Measurements from ENCODE around the gene SPRYD7. TPM values are rescaled to one million over a fixed set of nuclear protein-coding genes. Genes with fewer than 3 reads are reported as not detected.

The SPRYD7 gene
- total and polyA plus RNA-seq, 2 of the 8 experiments (the other 6 are each of a cell fraction or from before 2014, with no cell fraction given): 1.1 to 3.1 TPM

GRCh38 chr13:49939321-49939720, 3.2 kb upstream of the SPRYD7 start:
- H3K56ac ChIP-seq (replicated peaks; ENCODE audit: insufficient read length, low read depth, low read length): no peak overlapping the region
- no peak overlapping the region for H2BK5ac ChIP-seq (ENCODE audit: low read depth, low read length)
- no peak overlapping the region for H4K8ac ChIP-seq (ENCODE audit: extremely low read depth, insufficient read depth, low read length)
- H3K23me2 ChIP-seq (ENCODE audit: low read depth, low read length): peaks cover 11% of the 10 kb centered on the region; the same call in 1 of the 2 replicates
- H3K9ac ChIP-seq (replicated peaks in 1 of 4; ENCODE audit: extremely low read depth in 1 of 4, low read depth in 3 of 4, low read length in 3 of 4): no peak overlapping the region
- 90% methylated on average over 4 of the region's 4 CpGs; no CpG with 5 or more reads in 1 of the 2 experiments for WGBS, 2 experiments (ENCODE audit: extremely low coverage in 1 of 2, insufficient coverage in 1 of 2, insufficient read length in 1 of 2, insufficient replicate concordance in 2 of 2, low coverage in 1 of 2, low lambda C conversion rate in 2 of 2, missing lambda C conversion rate in 1 of 2)
- no peak overlapping the region for H2AFZ ChIP-seq (ENCODE audit: low read length)
- DNase-seq (ENCODE audit: low read depth in 1 of 2, low spot score in 2 of 2): no peak
- no peak overlapping the region for H3K4ac ChIP-seq (replicated peaks; ENCODE audit: insufficient read length, low read depth, low read length)
- no peak overlapping the region for H4K5ac ChIP-seq (ENCODE audit: insufficient read length, low read depth, low read length)
- no peak overlapping the region for H3K18ac ChIP-seq (ENCODE audit: extremely low read depth, low read length)
- no peak overlapping the region for H2BK12ac ChIP-seq (ENCODE audit: low read depth, low read length)
- FAIRE-seq: no peak
- H3K14ac ChIP-seq (ENCODE audit: insufficient read length): no peak overlapping the region
- H3K9me3 ChIP-seq (ENCODE audit: insufficient read depth in 2 of 2, low read depth in 1 of 2, low read length in 1 of 2): no peaks in the 10 kb centered on the region
- no peak overlapping the region for H2BK120ac ChIP-seq (replicated peaks; ENCODE audit: low read depth, low read length)
- no peaks in the 10 kb centered on the region for H3K79me2 ChIP-seq (ENCODE audit: control insufficient read depth in 1 of 2, insufficient read depth in 2 of 2, low read length in 2 of 2)
- no peaks in the 10 kb centered on the region for H3K36me3 ChIP-seq (ENCODE audit: control insufficient read depth in 2 of 4, insufficient read depth in 4 of 4, low read length in 3 of 4)
- no peak overlapping the region for H3K4me3 ChIP-seq (ENCODE audit: extremely low read depth in 1 of 4, insufficient read depth in 2 of 4, low read depth in 3 of 4, low read length in 4 of 4)
- H2AK5ac ChIP-seq (ENCODE audit: low read depth, low read length): no peak overlapping the region
- H4K20me1 ChIP-seq (replicated peaks in 1 of 2; ENCODE audit: control insufficient read depth in 1 of 2, insufficient read depth in 2 of 2, low read length in 2 of 2): no peaks in the 10 kb centered on the region
- no peaks in the 10 kb centered on the region; a peak in 1 of 7 replicates for H3K27me3 ChIP-seq (replicated peaks in 1 of 4; ENCODE audit: control insufficient read depth in 3 of 4, extremely low read depth in 1 of 4, insufficient read depth in 3 of 4, low read length in 3 of 4)
- no peak overlapping the region for H3K23ac ChIP-seq (ENCODE audit: insufficient read length)
- no peaks in the 10 kb centered on the region for H3K4me1 ChIP-seq (replicated peaks in 1 of 4; ENCODE audit: control insufficient read depth in 3 of 4, insufficient read depth in 4 of 4, low read length in 3 of 4)
- H4K91ac ChIP-seq (replicated peaks; ENCODE audit: insufficient read length, low read length): no peak overlapping the region
- ChIA-PET CTCF (ENCODE audit: partially characterized antibody) (interaction anchor here (0.7 to 1.5 kb wide), 4 partner anchors 9 to 37 kb away, joined by 3 to 4 read pairs (median 3); no protein-coding TSS in a partner anchor), POLR2A (ENCODE audit: partially characterized antibody) (no interaction called here)
- H3K79me1 ChIP-seq (ENCODE audit: low read depth, low read length): no peaks in the 10 kb centered on the region
- no peak overlapping the region for H2BK15ac ChIP-seq (ENCODE audit: low read length)
- H2BK20ac ChIP-seq (ENCODE audit: low read length): no peak overlapping the region
- no peak overlapping the region for H3K27ac ChIP-seq (ENCODE audit: low read depth, low read length)
- H3K4me2 ChIP-seq (ENCODE audit: insufficient read depth in 1 of 2, low read depth in 2 of 2, low read length in 2 of 2): no peak overlapping the region
- TF ChIP-seq HDAC2 (IDR thresholded peaks at IDR 0.05; ENCODE audit: borderline replicate concordance in 1 of 2, low read depth in 2 of 2, low read length in 2 of 2): no peak
- TF ChIP-seq HDAC6 (IDR thresholded peaks at IDR 0.05; ENCODE audit: low read depth, low read length): no peak
- no peak for TF ChIP-seq TBP (IDR thresholded peaks at IDR 0.05; ENCODE audit: low read depth, low read length)
- no peak for TF ChIP-seq RXRA (IDR thresholded peaks at IDR 0.05; ENCODE audit: insufficient read depth, low read depth, low read length)
- no peak for TF ChIP-seq RFX5 (IDR thresholded peaks at IDR 0.05; ENCODE audit: borderline replicate concordance, low read depth, low read length)
- no peak for TF ChIP-seq PHF8 (conservative IDR thresholded peaks at IDR 0.05; ENCODE audit: low read depth, low read length)
- no peak for TF ChIP-seq GABPA (IDR thresholded peaks at IDR 0.05; ENCODE audit: borderline replicate concordance, insufficient read depth, low read length)
- no peak for TF ChIP-seq KDM4A (IDR thresholded peaks at IDR 0.05; ENCODE audit: low read depth, low read length, severe bottlenecking)
- TF ChIP-seq SP4 (IDR thresholded peaks at IDR 0.05; ENCODE audit: low read length): no peak
- no peak for TF ChIP-seq RBBP5 (IDR thresholded peaks at IDR 0.05; ENCODE audit: borderline replicate concordance, low read depth, low read length)
- no peak for TF ChIP-seq EZH2 (IDR thresholded peaks at IDR 0.05; ENCODE audit: low read depth, low read length, severe bottlenecking)
- TF ChIP-seq EGR1 (IDR thresholded peaks at IDR 0.05; ENCODE audit: borderline replicate concordance, low read depth, low read length): no peak
- no peak for TF ChIP-seq YY1 (IDR thresholded peaks at IDR 0.05; ENCODE audit: low read depth, low read length)
- TF ChIP-seq SP2 (IDR thresholded peaks at IDR 0.05; ENCODE audit: low read length): no peak
- no peak for TF ChIP-seq SP1 (IDR thresholded peaks at IDR 0.05; ENCODE audit: low read depth, low read length)

Measured in H1 (cell line).